ENCODE measurements around the gene ZNF343.

- TF ChIP-seq CTCF (IDR thresholded peaks at IDR 0.05; ENCODE audit: low read length), result no peak
- no peak for TF ChIP-seq EZH2 (IDR thresholded peaks at IDR 0.05; ENCODE audit: borderline replicate concordance, low read length)
Observed at GRCh38 chr20:2449386-2449785, 59.3 kb downstream of the ZNF343 start.

All from OCI-LY1 (cell line).